ENCODE results near the gene ODAD4.
"Not testable (repeated sequence)": the region's sequence is repeated elsewhere in the genome, so short reads cannot be mapped to it uniquely, and the experiment has no call there.

Gene ODAD4

DNA sequence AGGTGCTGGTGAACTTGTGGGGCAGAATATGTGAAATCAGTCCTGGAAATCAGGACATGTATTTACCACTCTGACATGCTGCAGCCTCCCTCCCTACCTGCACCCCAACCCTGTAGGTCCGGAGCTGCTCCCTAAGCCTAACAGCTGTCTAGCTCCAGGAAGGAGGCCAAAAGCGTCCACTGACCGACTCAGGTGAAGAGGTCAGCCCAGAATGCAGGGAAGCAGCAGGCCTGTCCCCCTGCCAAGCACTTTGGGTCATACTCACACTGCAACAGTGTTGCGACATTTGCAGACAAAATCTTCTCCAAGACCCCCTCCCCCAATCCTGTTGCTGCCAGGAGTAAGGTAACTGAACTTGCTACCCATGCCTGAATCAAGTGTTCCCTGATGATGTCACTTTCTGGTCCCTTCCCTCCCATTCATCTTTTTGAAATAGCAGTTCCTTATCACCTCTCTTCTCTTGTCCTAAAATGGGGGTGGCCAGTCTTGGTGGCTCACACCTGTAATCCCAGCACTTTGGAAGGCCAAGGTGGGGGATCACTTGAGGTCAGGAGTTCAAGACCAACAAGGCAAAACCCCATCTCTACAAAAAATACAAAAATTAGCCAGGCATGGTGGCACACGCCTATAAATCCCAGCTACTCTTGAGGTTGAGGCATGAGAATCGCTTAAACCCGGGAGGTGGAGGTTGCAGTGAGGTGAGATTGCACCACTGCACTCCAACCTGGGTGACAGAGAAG lies 10.4 kb upstream of the ODAD4 start:
- Histone ChIP-seq H3K4me1 (ENCODE audit: insufficient read depth, low read length, poor library complexity, severe bottlenecking) (peaks cover 28% of the 10 kb centered on the region), H2AFZ (ENCODE audit: low read length) (no peak overlapping the region), H3K4me3 (ENCODE audit: low read length, poor library complexity, severe bottlenecking) (no peak overlapping the region)

GRCh38 chr17:41920580-41920955 lies 9.8 kb upstream of the ODAD4 start:
- no peaks in the 10 kb centered on the region for H3F3A ChIP-seq (ENCODE audit: low read depth)
- no peak for TF ChIP-seq EZH2phosphoT487 (IDR thresholded peaks at IDR 0.05; ENCODE audit: borderline replicate concordance)
- peaks cover 6% of the 10 kb centered on the region for H3K27me3 ChIP-seq (ENCODE audit: insufficient read depth, low read length, poor library complexity, severe bottlenecking)
- no peaks in the 10 kb centered on the region for H3K9me3 ChIP-seq (ENCODE audit: insufficient read depth, low read depth, low read length)
- peaks cover 30% of the 10 kb centered on the region for H4K20me1 ChIP-seq (ENCODE audit: insufficient read depth, low read length, poor library complexity, severe bottlenecking)
- no peak overlapping the region for H3K4me3 ChIP-seq (ENCODE audit: low read length, poor library complexity, severe bottlenecking)
- H2AFZ ChIP-seq (ENCODE audit: low read length): no peak overlapping the region
- H3K9ac ChIP-seq (ENCODE audit: low read depth, low read length, poor library complexity, severe bottlenecking): no peak overlapping the region
- peaks cover 33% of the 10 kb centered on the region for H3K79me2 ChIP-seq (ENCODE audit: insufficient read depth, low read length)
- H3K9me2 ChIP-seq (replicated peaks; ENCODE audit: low read depth, low read length): no peaks in the 10 kb centered on the region
- H3K36me3 ChIP-seq (ENCODE audit: insufficient read depth, low read length): no peaks in the 10 kb centered on the region
- peaks cover 22% of the 10 kb centered on the region for H3K4me1 ChIP-seq (ENCODE audit: insufficient read depth, low read length, poor library complexity, severe bottlenecking)
- H3K4me2 ChIP-seq (ENCODE audit: low read depth, low read length, poor library complexity, severe bottlenecking): no peak overlapping the region

More for the DNA sequence above, 10.4 kb upstream of the ODAD4 start:
- TF ChIP-seq, protein P1, sequence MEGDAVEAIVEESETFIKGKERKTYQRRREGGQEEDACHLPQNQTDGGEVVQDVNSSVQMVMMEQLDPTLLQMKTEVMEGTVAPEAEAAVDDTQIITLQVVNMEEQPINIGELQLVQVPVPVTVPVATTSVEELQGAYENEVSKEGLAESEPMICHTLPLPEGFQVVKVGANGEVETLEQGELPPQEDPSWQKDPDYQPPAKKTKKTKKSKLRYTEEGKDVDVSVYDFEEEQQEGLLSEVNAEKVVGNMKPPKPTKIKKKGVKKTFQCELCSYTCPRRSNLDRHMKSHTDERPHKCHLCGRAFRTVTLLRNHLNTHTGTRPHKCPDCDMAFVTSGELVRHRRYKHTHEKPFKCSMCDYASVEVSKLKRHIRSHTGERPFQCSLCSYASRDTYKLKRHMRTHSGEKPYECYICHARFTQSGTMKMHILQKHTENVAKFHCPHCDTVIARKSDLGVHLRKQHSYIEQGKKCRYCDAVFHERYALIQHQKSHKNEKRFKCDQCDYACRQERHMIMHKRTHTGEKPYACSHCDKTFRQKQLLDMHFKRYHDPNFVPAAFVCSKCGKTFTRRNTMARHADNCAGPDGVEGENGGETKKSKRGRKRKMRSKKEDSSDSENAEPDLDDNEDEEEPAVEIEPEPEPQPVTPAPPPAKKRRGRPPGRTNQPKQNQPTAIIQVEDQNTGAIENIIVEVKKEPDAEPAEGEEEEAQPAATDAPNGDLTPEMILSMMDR (conservative IDR thresholded peaks at IDR 0.05; ENCODE audit: low read length): no peak
- no peak for TF ChIP-seq EZH2phosphoT487 (IDR thresholded peaks at IDR 0.05; ENCODE audit: borderline replicate concordance)
- Histone ChIP-seq H3K9me3 (ENCODE audit: insufficient read depth, low read depth, low read length) (no peaks in the 10 kb centered on the region), H3F3A (ENCODE audit: low read depth) (no peaks in the 10 kb centered on the region), H3K79me2 (ENCODE audit: insufficient read depth, low read length) (peaks cover 38% of the 10 kb centered on the region), H3K9ac (ENCODE audit: low read depth, low read length, poor library complexity, severe bottlenecking) (peak overlapping the region; percentile 95), H3K9me2 (replicated peaks; ENCODE audit: low read depth, low read length) (no peaks in the 10 kb centered on the region), H3K4me2 (ENCODE audit: low read depth, low read length, poor library complexity, severe bottlenecking) (peak overlapping the region; percentile 71), H4K20me1 (ENCODE audit: insufficient read depth, low read length, poor library complexity, severe bottlenecking) (peaks cover 35% of the 10 kb centered on the region), H3K27me3 (ENCODE audit: insufficient read depth, low read length, poor library complexity, severe bottlenecking) (peaks cover 6% of the 10 kb centered on the region), H3K36me3 (ENCODE audit: insufficient read depth, low read length) (no peaks in the 10 kb centered on the region)

GRCh38 chr17:41925991-41926590 lies 4.3 kb upstream of the ODAD4 start:
- Histone ChIP-seq H3K9me3 (ENCODE audit: insufficient read depth, low read depth, low read length) (no peaks in the 10 kb centered on the region), H2AFZ (ENCODE audit: low read length) (no peak overlapping the region), H3K4me2 (ENCODE audit: low read depth, low read length, poor library complexity, severe bottlenecking) (no peak overlapping the region), H3K4me1 (ENCODE audit: insufficient read depth, low read length, poor library complexity, severe bottlenecking) (peaks cover 13% of the 10 kb centered on the region), H3K4me3 (ENCODE audit: low read length, poor library complexity, severe bottlenecking) (no peak overlapping the region), H3K36me3 (ENCODE audit: insufficient read depth, low read length) (no peaks in the 10 kb centered on the region), H3F3A (ENCODE audit: low read depth) (no peaks in the 10 kb centered on the region), H4K20me1 (ENCODE audit: insufficient read depth, low read length, poor library complexity, severe bottlenecking) (no peaks in the 10 kb centered on the region), H3K9ac (ENCODE audit: low read depth, low read length, poor library complexity, severe bottlenecking) (no peak overlapping the region), H3K79me2 (ENCODE audit: insufficient read depth, low read length) (peaks cover 13% of the 10 kb centered on the region; the same call in 1 of the 2 replicates), H3K9me2 (replicated peaks; ENCODE audit: low read depth, low read length) (no peaks in the 10 kb centered on the region), H3K27me3 (ENCODE audit: insufficient read depth, low read length, poor library complexity, severe bottlenecking) (no peaks in the 10 kb centered on the region)
- no peak for TF ChIP-seq EZH2phosphoT487 (IDR thresholded peaks at IDR 0.05; ENCODE audit: borderline replicate concordance)

GRCh38 chr17:41928693-41929251 lies 1.6 kb upstream of the ODAD4 start:
- H3K4me3 ChIP-seq (ENCODE audit: low read length, poor library complexity, severe bottlenecking): peak overlapping the region; percentile 79
- H3K9ac ChIP-seq (ENCODE audit: low read depth, low read length, poor library complexity, severe bottlenecking): peak overlapping the region; percentile 85
- H3K4me2 ChIP-seq (ENCODE audit: low read depth, low read length, poor library complexity, severe bottlenecking): peak overlapping the region; percentile 90
- no peaks in the 10 kb centered on the region for H3F3A ChIP-seq (ENCODE audit: low read depth)
- no peak overlapping the region for H2AFZ ChIP-seq (ENCODE audit: low read length)
- no peaks in the 10 kb centered on the region for H3K9me2 ChIP-seq (replicated peaks; ENCODE audit: low read depth, low read length)
- no peak for TF ChIP-seq EZH2phosphoT487 (IDR thresholded peaks at IDR 0.05; ENCODE audit: borderline replicate concordance)
- TF ChIP-seq, protein P1 (conservative IDR thresholded peaks at IDR 0.05; ENCODE audit: low read length): no peak
- peaks cover 26% of the 10 kb centered on the region for H3K4me1 ChIP-seq (ENCODE audit: insufficient read depth, low read length, poor library complexity, severe bottlenecking)
- H3K79me2 ChIP-seq (ENCODE audit: insufficient read depth, low read length): peaks cover 13% of the 10 kb centered on the region; the same call in 1 of the 2 replicates
- no peaks in the 10 kb centered on the region for H3K36me3 ChIP-seq (ENCODE audit: insufficient read depth, low read length)
- no peaks in the 10 kb centered on the region for H3K9me3 ChIP-seq (ENCODE audit: insufficient read depth, low read depth, low read length)
- H3K27me3 ChIP-seq (ENCODE audit: insufficient read depth, low read length, poor library complexity, severe bottlenecking): no peaks in the 10 kb centered on the region
- no peaks in the 10 kb centered on the region for H4K20me1 ChIP-seq (ENCODE audit: insufficient read depth, low read length, poor library complexity, severe bottlenecking)

- not testable (repeated sequence) for H3K27me3 ChIP-seq (ENCODE audit: insufficient read depth, low read length, poor library complexity, severe bottlenecking); H3K9me3 ChIP-seq (ENCODE audit: insufficient read depth, low read depth, low read length); H4K20me1 ChIP-seq (ENCODE audit: insufficient read depth, low read length, poor library complexity, severe bottlenecking); H3F3A ChIP-seq (ENCODE audit: low read depth); H3K9ac ChIP-seq (ENCODE audit: low read depth, low read length, poor library complexity, severe bottlenecking); H3K9me2 ChIP-seq (replicated peaks; ENCODE audit: low read depth, low read length); H3K36me3 ChIP-seq (ENCODE audit: insufficient read depth, low read length)
- Histone ChIP-seq H3K4me2 (ENCODE audit: low read depth, low read length, poor library complexity, severe bottlenecking) (peak overlapping the region; percentile 90), H3K79me2 (ENCODE audit: insufficient read depth, low read length) (peaks cover 13% of the 10 kb centered on the region; the same call in 1 of the 2 replicates), H2AFZ (ENCODE audit: low read length) (peak overlapping the region; percentile 77), H3K4me3 (ENCODE audit: low read length, poor library complexity, severe bottlenecking) (peak overlapping the region; percentile 79), H3K4me1 (ENCODE audit: insufficient read depth, low read length, poor library complexity, severe bottlenecking) (peaks cover 26% of the 10 kb centered on the region)
These were observed 378 bp downstream of the ODAD4 start for GRCh38 chr17:41930833-41931156.

Measured in Loucy (cell line).